GM23338 (cell line): Measurements from ENCODE around the gene NCAPD2. TPM values are rescaled to one million over a fixed set of nuclear protein-coding genes. Genes with fewer than 3 reads are reported as not detected.

Source experiments
- ATAC-seq: fragments of 200-7000 bp; cut with Tn5 transposase; 3 replicates; pipeline ENCODE4 v1.9.1; 2020
- DNase-seq: peaks from one replicate; pipeline ENCODE4 v3.0.0-alpha.2; 2015; ENCODE audit warnings: low spot score
- H2AFZ ChIP-seq: fragments of 200-600 bp; sonication (generic); 2 replicates; pipeline ENCODE4 v1.8.0; 2016; ENCODE audit warnings: antibody characterized with exemption, mild to moderate bottlenecking, moderate library complexity
- H3F3A ChIP-seq: fragments of 200-600 bp; sonication (generic); replicated peaks from 2 replicates; pipeline ENCODE4 v1.8.0; 2017; ENCODE audit warnings: antibody characterized with exemption, mixed run types, low read depth
- H3K27ac ChIP-seq: fragments of 200-600 bp; sonication (generic); 2 replicates; pipeline ENCODE4 v1.6.1; 2016; ENCODE audit warnings: low read depth
- H3K27me3 ChIP-seq: fragments of 200-600 bp; sonication (generic); 2 replicates; pipeline ENCODE4 v1.8.0; 2016; ENCODE audit warnings: mild to moderate bottlenecking, mixed run types, moderate library complexity; ENCODE audit not compliant: insufficient read depth
- H3K36me3 ChIP-seq: fragments of 200-600 bp; sonication (generic); 2 replicates; pipeline ENCODE4 v1.8.0; 2016; ENCODE audit warnings: mild to moderate bottlenecking; ENCODE audit not compliant: insufficient read depth
- H3K4me1 ChIP-seq: fragments of 200-600 bp; sonication (generic); 2 replicates; pipeline ENCODE4 v1.8.0; 2016; ENCODE audit warnings: mild to moderate bottlenecking, moderate library complexity; ENCODE audit not compliant: insufficient read depth
- H3K4me2 ChIP-seq: fragments of 200-600 bp; sonication (generic); 2 replicates; pipeline ENCODE4 v1.7.1; 2017; ENCODE audit warnings: mixed run types
- H3K4me3 ChIP-seq: fragments of 200-600 bp; sonication (generic); 2 replicates; pipeline ENCODE4 v1.6.1; 2016; ENCODE audit warnings: mixed run types
- H3K79me2 ChIP-seq: fragments of 200-600 bp; sonication (generic); replicated peaks from 2 replicates; pipeline ENCODE4 v1.8.0; 2017; ENCODE audit warnings: mild to moderate bottlenecking; ENCODE audit not compliant: insufficient read depth
- H3K9me2 ChIP-seq: fragments of 200-600 bp; sonication (generic); 2 replicates; pipeline ENCODE4 v1.8.0; 2017; ENCODE audit not compliant: insufficient read depth
- H4K20me1 ChIP-seq: fragments of 200-600 bp; sonication (generic); replicated peaks from 2 replicates; pipeline ENCODE4 v1.8.0; 2017; ENCODE audit warnings: mild to moderate bottlenecking; ENCODE audit not compliant: insufficient read depth
- H3K27ac Mint-ChIP-seq: 2 replicates; pipeline ENCODE4 v1.8.0; 2020; ENCODE audit warnings: inconsistent platforms, mild to moderate bottlenecking, moderate library complexity, mixed read lengths
- H3K27me3 Mint-ChIP-seq: 3 replicates; pipeline ENCODE4 v1.8.0; 2022; ENCODE audit warnings: low read depth, mild to moderate bottlenecking, moderate library complexity, mixed read lengths, inconsistent platforms; ENCODE audit not compliant: insufficient read depth, poor library complexity
- H3K36me3 Mint-ChIP-seq: 3 replicates; pipeline ENCODE4 v1.8.0; 2021; ENCODE audit warnings: low read depth, mild to moderate bottlenecking, inconsistent platforms, moderate library complexity, mixed read lengths
- H3K4me1 Mint-ChIP-seq: 3 replicates; pipeline ENCODE4 v1.8.0; 2020; ENCODE audit warnings: mild to moderate bottlenecking, inconsistent platforms, mixed read lengths
- H3K4me3 Mint-ChIP-seq: 3 replicates; pipeline ENCODE4 v1.8.0; 2021; ENCODE audit warnings: moderate library complexity, mild to moderate bottlenecking, inconsistent platforms, mixed read lengths
- H3K9me3 Mint-ChIP-seq: 3 replicates; pipeline ENCODE4 v1.8.0; 2020; ENCODE audit warnings: moderate library complexity, mild to moderate bottlenecking, inconsistent platforms, mixed read lengths
- CTCF ChIP-seq, 2 experiments: fragments of 200-600 bp in 1 of 2; sonication (generic) in 1 of 2; conservative IDR thresholded peaks; 2 replicates each; pipeline versions ENCODE4 v1.5.1 to v1.6.1; 2016 to 2017; ENCODE audit warnings: antibody characterized with exemption in 2 of 2, low read depth in 2 of 2, mild to moderate bottlenecking in 2 of 2, moderate library complexity in 1 of 2
- ETS1 ChIP-seq: IDR thresholded peaks from 2 replicates; pipeline ENCODE4 v1.6.1; 2016; ENCODE audit warnings: antibody characterized with exemption
- EZH2 ChIP-seq: fragments of 200-600 bp; sonication (generic); IDR thresholded peaks from one replicate; pipeline ENCODE4 v1.8.0; 2017; ENCODE audit warnings: antibody characterized with exemption, mild to moderate bottlenecking, low read depth; ENCODE audit not compliant: unreplicated experiment
- EZH2phosphoT487 ChIP-seq: fragments of 200-600 bp; sonication (generic); IDR thresholded peaks from one replicate; pipeline ENCODE4 v1.8.1; 2018; ENCODE audit warnings: antibody characterized with exemption; ENCODE audit not compliant: unreplicated experiment
- JUNB ChIP-seq: IDR thresholded peaks from one replicate; pipeline ENCODE4 v1.6.1; 2016; ENCODE audit warnings: antibody characterized with exemption; ENCODE audit not compliant: unreplicated experiment
- POLR2AphosphoS5 ChIP-seq: IDR thresholded peaks from 2 replicates; pipeline ENCODE4 v1.6.1; 2016; ENCODE audit warnings: antibody characterized with exemption, low read depth
- REST ChIP-seq: IDR thresholded peaks from one replicate; pipeline ENCODE4 v1.6.1; 2018; ENCODE audit warnings: antibody characterized with exemption; ENCODE audit not compliant: unreplicated experiment
- polyA plus RNA-seq: library from polyadenylated mRNA; unstranded; fragments of >200 nt; fragmentation: Nextera tagmentation; extraction: Ambion mirVana; gene quantifications from 2 replicates; pipeline ENCODE4 v1.2.1, GENCODE V29; 2016
- total RNA-seq: library from RNA; depleted of rRNA; stranded (reverse); fragments of >200 nt; shearing (Covaris generic); gene quantifications from 2 replicates; pipeline ENCODE4 v1.2.3, GENCODE V29; 2014
- TF ChIP-seq, protein P1 (sequence below): fragments of 250-450 bp; sonication (Bioruptor Pico); IDR thresholded peaks from 2 replicates; pipeline ENCODE4 v1.5.0; 2020; ENCODE audit warnings: mild to moderate bottlenecking, moderate library complexity

NCAPD2 gene
- total and polyA plus RNA-seq, 2 experiments from 2014 or later: 34.2 to 217 TPM

- H3K36me3 ChIP-seq: peaks cover 10% of the 10 kb centered on the region
- no peak overlapping the region for H3K27ac ChIP-seq
- H3K27ac Mint-ChIP-seq: no peak overlapping the region
- DNase-seq (no peak), ATAC-seq (no peak)
- H3K27me3 Mint-ChIP-seq: peaks cover 8% of the 10 kb centered on the region
- peaks cover 56% of the 10 kb centered on the region for H3K36me3 Mint-ChIP-seq
- peaks cover 17% of the 10 kb centered on the region for H3K4me1 Mint-ChIP-seq
- no peak overlapping the region for H3K4me3 Mint-ChIP-seq
- H3K9me3 Mint-ChIP-seq: no peaks in the 10 kb centered on the region
- H3K9me2 ChIP-seq: no peaks in the 10 kb centered on the region
- peaks cover 8% of the 10 kb centered on the region; the same call in 1 of the 2 replicates for H4K20me1 ChIP-seq
- no peak overlapping the region for H3K4me3 ChIP-seq
- H3K4me2 ChIP-seq: no peak overlapping the region
- H3F3A ChIP-seq: 0 out of 2 replicates have a peak, but pooled peaks cover 5% of the 10 kb centered on the region
- H3K4me1 ChIP-seq: no peaks in the 10 kb centered on the region; the same call in 1 of the 2 replicates
- H3K27me3 ChIP-seq: no peaks in the 10 kb centered on the region
- H3K79me2 ChIP-seq: peaks cover 11% of the 10 kb centered on the region
- no peak overlapping the region for H2AFZ ChIP-seq
- TF ChIP-seq ETS1 (no peak), EZH2 (no peak), EZH2phosphoT487 (no peak), REST (no peak), JUNB (no peak), POLR2AphosphoS5 (no peak), CTCF (conservative IDR thresholded peaks at IDR 0.05; ENCODE audit: low read depth in 2 of 2) (no peak)
- TF ChIP-seq, protein P1, sequence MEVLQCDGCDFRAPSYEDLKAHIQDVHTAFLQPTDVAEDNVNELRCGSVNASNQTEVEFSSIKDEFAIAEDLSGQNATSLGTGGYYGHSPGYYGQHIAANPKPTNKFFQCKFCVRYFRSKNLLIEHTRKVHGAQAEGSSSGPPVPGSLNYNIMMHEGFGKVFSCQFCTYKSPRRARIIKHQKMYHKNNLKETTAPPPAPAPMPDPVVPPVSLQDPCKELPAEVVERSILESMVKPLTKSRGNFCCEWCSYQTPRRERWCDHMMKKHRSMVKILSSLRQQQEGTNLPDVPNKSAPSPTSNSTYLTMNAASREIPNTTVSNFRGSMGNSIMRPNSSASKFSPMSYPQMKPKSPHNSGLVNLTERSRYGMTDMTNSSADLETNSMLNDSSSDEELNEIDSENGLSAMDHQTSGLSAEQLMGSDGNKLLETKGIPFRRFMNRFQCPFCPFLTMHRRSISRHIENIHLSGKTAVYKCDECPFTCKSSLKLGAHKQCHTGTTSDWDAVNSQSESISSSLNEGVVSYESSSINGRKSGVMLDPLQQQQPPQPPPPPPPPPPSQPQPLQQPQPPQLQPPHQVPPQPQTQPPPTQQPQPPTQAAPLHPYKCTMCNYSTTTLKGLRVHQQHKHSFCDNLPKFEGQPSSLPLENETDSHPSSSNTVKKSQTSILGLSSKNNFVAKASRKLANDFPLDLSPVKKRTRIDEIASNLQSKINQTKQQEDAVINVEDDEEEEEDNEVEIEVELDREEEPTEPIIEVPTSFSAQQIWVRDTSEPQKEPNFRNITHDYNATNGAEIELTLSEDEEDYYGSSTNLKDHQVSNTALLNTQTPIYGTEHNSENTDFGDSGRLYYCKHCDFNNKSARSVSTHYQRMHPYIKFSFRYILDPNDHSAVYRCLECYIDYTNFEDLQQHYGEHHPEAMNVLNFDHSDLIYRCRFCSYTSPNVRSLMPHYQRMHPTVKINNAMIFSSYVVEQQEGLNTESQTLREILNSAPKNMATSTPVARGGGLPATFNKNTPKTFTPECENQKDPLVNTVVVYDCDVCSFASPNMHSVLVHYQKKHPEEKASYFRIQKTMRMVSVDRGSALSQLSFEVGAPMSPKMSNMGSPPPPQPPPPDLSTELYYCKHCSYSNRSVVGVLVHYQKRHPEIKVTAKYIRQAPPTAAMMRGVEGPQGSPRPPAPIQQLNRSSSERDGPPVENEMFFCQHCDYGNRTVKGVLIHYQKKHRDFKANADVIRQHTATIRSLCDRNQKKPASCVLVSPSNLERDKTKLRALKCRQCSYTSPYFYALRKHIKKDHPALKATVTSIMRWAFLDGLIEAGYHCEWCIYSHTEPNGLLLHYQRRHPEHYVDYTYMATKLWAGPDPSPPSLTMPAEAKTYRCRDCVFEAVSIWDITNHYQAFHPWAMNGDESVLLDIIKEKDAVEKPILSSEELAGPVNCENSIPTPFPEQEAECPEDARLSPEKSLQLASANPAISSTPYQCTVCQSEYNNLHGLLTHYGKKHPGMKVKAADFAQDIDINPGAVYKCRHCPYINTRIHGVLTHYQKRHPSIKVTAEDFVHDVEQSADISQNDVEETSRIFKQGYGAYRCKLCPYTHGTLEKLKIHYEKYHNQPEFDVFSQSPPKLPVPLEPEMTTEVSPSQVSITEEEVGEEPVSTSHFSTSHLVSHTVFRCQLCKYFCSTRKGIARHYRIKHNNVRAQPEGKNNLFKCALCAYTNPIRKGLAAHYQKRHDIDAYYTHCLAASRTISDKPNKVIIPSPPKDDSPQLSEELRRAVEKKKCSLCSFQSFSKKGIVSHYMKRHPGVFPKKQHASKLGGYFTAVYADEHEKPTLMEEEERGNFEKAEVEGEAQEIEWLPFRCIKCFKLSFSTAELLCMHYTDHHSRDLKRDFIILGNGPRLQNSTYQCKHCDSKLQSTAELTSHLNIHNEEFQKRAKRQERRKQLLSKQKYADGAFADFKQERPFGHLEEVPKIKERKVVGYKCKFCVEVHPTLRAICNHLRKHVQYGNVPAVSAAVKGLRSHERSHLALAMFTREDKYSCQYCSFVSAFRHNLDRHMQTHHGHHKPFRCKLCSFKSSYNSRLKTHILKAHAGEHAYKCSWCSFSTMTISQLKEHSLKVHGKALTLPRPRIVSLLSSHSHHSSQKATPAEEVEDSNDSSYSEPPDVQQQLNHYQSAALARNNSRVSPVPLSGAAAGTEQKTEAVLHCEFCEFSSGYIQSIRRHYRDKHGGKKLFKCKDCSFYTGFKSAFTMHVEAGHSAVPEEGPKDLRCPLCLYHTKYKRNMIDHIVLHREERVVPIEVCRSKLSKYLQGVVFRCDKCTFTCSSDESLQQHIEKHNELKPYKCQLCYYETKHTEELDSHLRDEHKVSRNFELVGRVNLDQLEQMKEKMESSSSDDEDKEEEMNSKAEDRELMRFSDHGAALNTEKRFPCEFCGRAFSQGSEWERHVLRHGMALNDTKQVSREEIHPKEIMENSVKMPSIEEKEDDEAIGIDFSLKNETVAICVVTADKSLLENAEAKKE (CRISPR knock-in tag): no peak
These were observed 53.7 kb downstream of the NCAPD2 start for GRCh38 chr12:6547566-6547965.
